ENCODE results near the gene APLP1. TPM values are rescaled to one million over a fixed set of nuclear protein-coding genes. Genes with fewer than 3 reads are reported as not detected.
"Not testable (repeated sequence)": the region's sequence is repeated elsewhere in the genome, so short reads cannot be mapped to it uniquely, and the experiment has no call there.

The APLP1 gene
- total and polyA plus RNA-seq, 7 donors, result 0.48 to 4.1 (median 0.84) TPM

GRCh38 chr19:35830986-35831385 lies 37.4 kb upstream of the APLP1 start:
- Histone ChIP-seq H3K27ac (no peak overlapping the region), H3K4me3 (no peak overlapping the region), H3K4me1 (no peaks in the 10 kb centered on the region), H3K27me3 (ENCODE audit: insufficient read depth in 3 of 3, low read length in 2 of 3) (peaks cover 0 to 14% (median 5%) of the 10 kb centered on the region in 3 donors), H3K9me3 (no peaks in the 10 kb centered on the region), H3K36me3 (ENCODE audit: insufficient read depth in 1 of 2, low read depth in 1 of 2) (no peaks in the 10 kb centered on the region)
- ATAC-seq, result no peak
- intact Hi-C loops (cut with DNase I), result no loop called here
- no peak for TF ChIP-seq CTCF (IDR thresholded peaks at IDR 0.05)
- DNase-seq, result no peak
- 63 to 77% (median 68%) methylated on average over 18 of the region's 18 CpGs for WGBS, 3 donors

GRCh38 chr19:35832054-35832453 lies 36.3 kb upstream of the APLP1 start:
- Histone ChIP-seq H3K4me1 (no peaks in the 10 kb centered on the region), H3K36me3 (ENCODE audit: insufficient read depth in 1 of 2, low read depth in 1 of 2) (no peaks in the 10 kb centered on the region), H3K4me3 (no peak overlapping the region), H3K27me3 (ENCODE audit: insufficient read depth in 3 of 3, low read length in 2 of 3) (peaks cover 0 to 17% (median 5%) of the 10 kb centered on the region in 3 donors), H3K9me3 (no peaks in the 10 kb centered on the region), H3K27ac (no peak overlapping the region)
- ATAC-seq (no peak), DNase-seq (no peak)
- intact Hi-C loops (cut with DNase I), result no loop called here
- no peak for TF ChIP-seq CTCF (IDR thresholded peaks at IDR 0.05)
- WGBS, 3 donors, result 64 to 72% (median 69%) methylated on average over 4 of the region's 4 CpGs

GRCh38 chr19:35833972-35834371 lies 34.4 kb upstream of the APLP1 start:
- no peak for DNase-seq
- H3K27ac ChIP-seq, result no peak overlapping the region
- no peaks in the 10 kb centered on the region for H3K36me3 ChIP-seq (ENCODE audit: insufficient read depth in 1 of 2, low read depth in 1 of 2)
- H3K4me3 ChIP-seq, result no peak overlapping the region
- H3K27me3 ChIP-seq (ENCODE audit: insufficient read depth in 3 of 3, low read length in 2 of 3), result peaks cover 0 to 17% (median 5%) of the 10 kb centered on the region in 3 donors
- intact Hi-C loops (cut with DNase I), result no loop called here
- no peak for ATAC-seq
- no peaks in the 10 kb centered on the region for H3K4me1 ChIP-seq
- WGBS, 3 donors, result 43 to 45% (median 45%) methylated on average over 7 of the region's 7 CpGs
- peaks cover 8% of the 10 kb centered on the region for H3K9me3 ChIP-seq
- TF ChIP-seq CTCF (IDR thresholded peaks at IDR 0.05), result no peak

GRCh38 chr19:35836096-35836495 lies 32.3 kb upstream of the APLP1 start:
- H3K4me3 ChIP-seq; ATAC-seq; H3K27me3 ChIP-seq (ENCODE audit: insufficient read depth in 3 of 3, low read length in 2 of 3); H3K27ac ChIP-seq; intact Hi-C loops (cut with DNase I); H3K4me1 ChIP-seq; DNase-seq; H3K36me3 ChIP-seq (ENCODE audit: insufficient read depth in 1 of 2, low read depth in 1 of 2): not testable (repeated sequence)
- WGBS, 3 donors, result 42 to 49% (median 47%) methylated on average over 11 of the region's 11 CpGs
- H3K9me3 ChIP-seq, result peaks cover 14% of the 10 kb centered on the region

GRCh38 chr19:35841961-35842595 lies 26.3 kb upstream of the APLP1 start:
- intact Hi-C loops (cut with DNase I), result no loop called here
- no peak for TF ChIP-seq CTCF (IDR thresholded peaks at IDR 0.05)
- no peak overlapping the region for H3K4me3 ChIP-seq
- no peaks in the 10 kb centered on the region for H3K4me1 ChIP-seq
- no peak overlapping the region for H3K27ac ChIP-seq
- 74 to 84% (median 78%) methylated on average over 13 of the region's 13 CpGs for WGBS, 3 donors
- H3K36me3 ChIP-seq (ENCODE audit: insufficient read depth in 1 of 2, low read depth in 1 of 2), result no peaks in the 10 kb centered on the region
- peaks cover 14% of the 10 kb centered on the region for H3K9me3 ChIP-seq
- DNase-seq (no peak), ATAC-seq (no peak)
- peaks cover 0 to 57% (median 18%) of the 10 kb centered on the region in 3 donors for H3K27me3 ChIP-seq (ENCODE audit: insufficient read depth in 3 of 3, low read length in 2 of 3)
